ENCODE data around the gene MYH10.

DNA sequence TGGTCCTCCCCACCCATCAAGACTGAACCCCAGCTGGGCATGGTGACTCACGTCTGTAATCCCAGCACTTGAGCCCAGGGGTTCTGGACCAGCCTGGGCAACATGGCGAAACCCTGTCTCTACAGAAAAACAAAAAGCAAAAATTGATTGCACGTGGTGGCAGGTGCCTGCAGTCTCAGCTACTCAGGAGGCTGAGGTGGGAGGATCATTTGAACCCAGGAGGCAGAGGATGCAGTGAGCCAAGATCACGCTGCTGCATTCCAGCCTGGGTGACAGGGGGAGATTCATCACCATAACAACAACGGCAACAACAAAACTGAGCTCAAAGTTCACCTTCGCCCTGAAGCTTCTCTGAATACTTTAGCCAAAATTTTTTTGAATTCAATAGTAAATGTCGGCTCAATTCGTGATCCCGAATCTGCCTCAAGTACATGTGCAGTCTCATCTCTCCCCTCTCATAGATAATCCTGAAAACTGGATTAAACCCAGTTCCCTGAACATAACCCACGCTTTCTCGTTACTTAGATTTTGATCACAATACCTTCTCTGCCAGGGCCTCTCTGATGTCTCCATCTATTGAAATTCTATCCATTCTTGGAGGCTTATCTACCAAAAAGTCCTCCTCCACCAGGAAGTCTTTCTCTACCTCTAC, 13.5 kb upstream of the MYH10 start:
- TF ChIP-seq TAF1 (IDR thresholded peaks at IDR 0.05; ENCODE audit: low read depth, low read length) (no peak), POLR2A (IDR thresholded peaks at IDR 0.05; ENCODE audit: low read depth, low read length) (no peak), PAX5 (IDR thresholded peaks at IDR 0.05; ENCODE audit: insufficient read depth, low read length, severe bottlenecking) (no peak)

All from GM12891 (cell line).